NCI-H2029 treated with DMSO at 0.1 percent for 48 hours (cell line): ENCODE data around the gene DENND2C.
A peak's percentile ranks its signal among the peaks of the same experiment; 100 is the strongest.

Source experiments
- DNase-seq: peaks from one replicate; lab custom pipeline; 2025; lab: John Stamatoyannopoulos, UW

Gene DENND2C

DNA sequence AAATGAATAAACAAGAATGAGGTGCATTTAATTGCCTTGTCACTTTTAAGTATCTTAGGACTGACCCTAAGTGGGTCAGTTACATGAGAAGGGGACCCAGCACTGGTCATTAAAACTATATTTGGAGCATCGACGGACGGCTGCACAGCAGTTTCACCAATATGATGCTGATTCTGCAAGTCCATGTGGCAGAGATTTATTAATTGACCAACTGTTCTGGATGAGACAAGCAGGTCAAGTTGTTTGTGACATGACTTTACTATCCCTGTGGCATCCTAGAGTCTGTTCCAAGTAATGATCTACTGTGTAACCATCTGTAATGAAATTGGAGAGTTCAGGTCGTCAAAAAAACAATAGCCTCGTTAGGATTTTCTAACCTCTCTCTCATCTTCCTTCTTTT, 16.0 kb upstream of the DENND2C start:
- DNase-seq: no peak

DNA sequence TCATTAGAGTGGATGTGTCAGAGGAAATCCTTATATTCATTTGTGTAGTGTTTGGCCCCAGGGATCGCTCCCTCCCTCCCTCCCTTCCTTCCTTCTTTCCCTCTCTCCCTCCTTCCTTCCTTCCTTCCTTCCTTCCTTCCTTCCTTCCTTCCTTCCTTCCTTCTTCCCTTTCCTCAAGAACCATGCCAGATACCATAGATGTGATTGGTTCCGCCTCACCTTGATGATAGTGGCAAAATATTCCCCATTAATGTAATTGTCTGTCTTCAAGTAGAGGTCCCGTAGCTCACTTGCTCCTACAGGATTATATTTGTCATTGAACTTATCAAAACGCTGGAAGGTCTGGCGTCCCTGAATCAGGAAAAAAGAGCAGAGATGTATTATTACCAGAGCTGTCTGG, 7.8 kb upstream of the DENND2C start:
- DNase-seq: no peak

DNA sequence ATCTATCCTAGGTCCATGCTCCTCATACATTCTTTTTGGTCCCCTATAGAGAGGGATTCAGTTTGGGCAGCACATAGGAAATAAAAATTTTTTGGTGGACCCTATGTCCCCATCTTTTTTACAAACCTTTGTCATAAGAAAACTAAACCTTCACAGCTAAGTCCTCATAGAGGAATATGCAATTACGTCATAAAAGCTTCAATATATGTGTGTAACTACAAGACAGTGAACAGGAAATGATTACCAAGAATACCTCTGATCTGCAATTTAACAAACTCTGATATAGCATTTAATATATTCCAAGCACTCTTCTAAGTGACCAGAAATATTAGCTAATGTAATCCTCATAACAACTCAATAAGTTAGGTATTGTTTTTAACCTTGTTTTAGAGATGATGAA, 6.3 kb upstream of the DENND2C start:
- DNase-seq: no peak

DNA sequence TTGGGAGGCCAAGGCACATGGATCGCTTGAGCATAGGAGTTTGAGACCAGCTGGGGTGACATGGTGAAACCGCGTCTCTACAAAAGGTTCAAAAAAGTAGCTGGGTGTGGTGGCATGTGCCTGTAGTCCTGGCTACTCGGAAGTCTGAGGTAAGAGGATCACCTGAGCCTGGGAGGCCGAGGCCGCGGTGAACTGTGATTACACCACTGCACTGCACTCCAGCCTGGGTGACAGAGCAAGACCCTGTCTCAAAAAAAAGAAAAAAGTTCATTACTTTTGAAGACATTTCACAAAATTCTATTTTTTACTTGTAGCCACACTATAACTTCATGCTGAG, 2.1 kb upstream of the DENND2C start:
- no peak for DNase-seq

DNA sequence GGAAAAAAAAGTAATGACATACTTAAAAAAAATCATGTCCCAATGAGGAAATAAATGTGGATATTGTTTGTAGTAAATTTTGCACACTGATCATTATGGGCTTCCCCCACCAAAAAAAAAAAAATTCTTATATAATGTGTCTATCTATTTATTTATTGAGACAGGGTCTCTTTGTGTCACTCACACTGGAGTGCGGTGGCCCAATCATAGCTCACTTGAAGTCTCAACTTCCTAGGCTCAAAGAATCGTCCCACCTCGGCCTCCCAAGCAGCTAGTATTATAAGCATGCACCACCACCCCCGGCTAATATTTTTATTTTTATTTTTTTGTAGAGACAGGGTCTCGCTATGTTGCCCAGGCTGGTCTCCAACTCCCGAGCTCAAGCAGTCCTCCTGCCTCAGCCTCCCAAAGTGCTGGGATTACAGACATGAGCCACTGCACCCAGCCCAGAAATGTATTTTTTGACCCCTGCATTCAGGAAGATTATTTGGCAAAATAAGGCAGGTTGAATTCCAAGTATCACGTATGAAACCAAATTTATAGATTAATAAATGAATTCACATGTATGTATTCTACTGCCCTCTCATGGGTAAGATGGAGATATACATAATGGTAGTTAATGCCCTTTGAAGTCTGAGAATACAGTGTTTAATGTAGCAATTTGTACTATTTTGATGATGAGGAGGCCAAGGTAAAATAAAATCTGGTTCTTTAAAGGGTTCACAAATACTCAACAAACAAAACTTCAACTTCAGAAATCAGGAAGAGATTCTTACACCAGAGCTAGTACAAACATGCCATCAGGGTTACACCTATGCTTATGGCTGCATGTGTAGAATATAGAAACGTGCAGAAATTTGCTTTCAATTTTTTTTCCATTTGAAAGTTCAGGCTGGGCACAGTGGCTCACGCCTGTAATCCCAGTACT, 1.4 kb upstream of the DENND2C start:
- no peak for DNase-seq

DNA sequence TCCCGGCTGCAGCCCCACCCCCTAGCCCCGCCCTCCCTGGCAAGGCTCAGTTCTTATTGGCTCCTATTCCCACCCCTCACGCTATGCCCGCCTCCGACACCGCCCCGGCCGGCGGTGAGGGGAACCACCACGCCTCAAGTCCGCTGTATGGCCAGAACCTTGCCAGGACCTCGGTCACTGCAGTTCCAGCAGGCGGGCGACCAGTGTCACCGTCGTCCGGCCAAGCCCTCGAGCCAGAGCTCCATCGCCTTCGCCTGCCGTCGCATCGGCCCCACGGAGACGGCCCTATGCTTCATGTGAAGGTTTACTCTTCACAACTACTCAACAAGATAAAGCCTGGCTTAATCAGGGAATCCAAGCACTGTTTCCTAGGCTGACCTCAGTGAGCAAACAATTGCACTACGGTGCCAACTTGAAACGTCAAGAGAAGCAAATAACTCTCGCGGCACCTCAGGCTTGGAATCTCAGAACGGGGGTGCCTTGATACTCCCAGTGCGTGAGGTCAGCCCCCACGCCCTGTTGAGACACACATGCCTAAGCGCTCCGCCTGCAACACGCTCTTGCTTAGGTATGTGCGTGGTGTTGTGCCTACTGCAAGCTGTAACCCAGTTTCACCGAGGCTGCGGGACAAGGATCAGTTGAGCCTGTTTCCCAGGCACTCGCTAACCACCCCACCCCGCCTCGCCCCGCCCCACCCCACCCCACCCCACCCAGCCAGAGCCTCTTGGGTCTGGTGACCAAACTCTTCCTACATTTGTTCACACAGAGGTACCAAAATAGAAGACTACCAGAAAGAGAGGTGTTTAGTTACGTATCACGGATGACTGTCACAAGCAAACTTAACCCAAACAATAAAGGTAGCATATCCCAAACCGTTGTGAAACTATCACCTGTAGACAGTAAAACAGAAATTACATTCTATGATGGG, 498 bp upstream of the DENND2C start:
- DNase-seq: peak; percentile 20

DNA sequence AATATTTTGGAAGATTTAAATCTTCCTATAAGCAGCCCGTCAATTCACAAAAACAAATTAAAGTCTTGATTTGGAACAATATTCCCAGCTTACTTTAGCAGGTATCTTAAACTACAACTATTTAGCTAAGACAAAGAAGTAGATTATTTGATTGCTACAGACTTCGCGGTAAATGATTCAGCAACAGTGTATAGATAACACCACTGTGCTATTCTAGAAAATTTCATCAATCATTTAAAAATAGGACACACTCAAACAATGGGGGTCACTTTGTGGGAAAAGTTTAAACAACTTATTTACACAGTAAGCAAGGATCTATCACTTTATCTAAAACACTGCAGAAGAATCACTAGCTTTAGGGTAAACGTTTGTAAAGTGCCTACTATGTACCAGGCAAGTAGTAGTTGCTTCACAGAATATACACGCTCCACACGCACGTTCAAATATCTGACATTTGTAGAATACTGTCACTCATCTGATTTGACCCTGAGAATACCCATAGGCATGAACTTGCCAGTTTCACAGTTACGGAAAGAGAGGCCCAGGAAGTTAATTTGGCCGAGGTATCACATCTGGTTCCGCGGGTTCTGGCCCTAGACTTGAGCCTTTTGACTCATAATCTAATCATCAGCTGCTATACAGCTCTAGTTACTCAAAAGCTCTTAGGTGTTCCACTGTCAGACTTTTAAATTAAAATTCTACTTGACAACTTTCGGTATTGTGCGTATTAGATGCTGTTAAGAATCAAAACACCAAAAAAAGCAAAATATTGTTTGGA, 876 bp downstream of the DENND2C start:
- DNase-seq: no peak

DNA sequence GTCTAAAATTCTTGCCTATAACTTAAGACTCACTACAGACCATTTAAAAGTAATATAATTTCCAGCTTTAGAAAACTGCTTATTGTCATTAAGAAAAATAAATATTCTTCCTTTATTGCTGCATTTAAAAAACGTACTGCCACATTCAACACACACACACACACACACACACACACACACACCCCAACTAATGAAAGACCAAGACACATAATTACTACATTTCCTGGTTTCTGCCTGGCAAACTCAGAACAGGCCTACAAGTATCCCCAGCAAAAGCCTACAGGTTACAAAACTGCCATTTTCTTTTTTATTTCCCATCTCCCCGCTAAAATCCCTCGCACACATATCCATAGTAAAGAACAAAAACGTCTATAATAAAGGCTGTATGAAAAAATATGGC, 1.5 kb downstream of the DENND2C start:
- DNase-seq: no peak

DNA sequence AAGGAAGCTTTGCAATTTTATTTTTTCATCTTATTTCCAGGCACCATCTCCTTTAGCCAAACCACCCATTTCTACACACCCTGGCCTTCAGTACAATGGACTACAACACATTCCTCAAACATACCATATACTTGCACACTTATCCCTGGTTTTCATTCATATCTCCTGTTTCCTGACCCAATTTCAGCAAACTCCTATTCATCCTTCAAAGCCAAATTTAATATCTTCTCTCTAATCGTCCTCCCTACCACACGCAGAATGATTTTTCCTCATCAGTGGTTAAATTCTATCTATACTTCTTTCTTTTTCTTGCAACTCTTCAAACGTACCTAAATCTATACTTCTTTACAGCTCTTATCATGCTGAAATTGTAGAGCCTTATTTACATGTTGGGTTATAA, 2.9 kb downstream of the DENND2C start:
- no peak for DNase-seq

DNA sequence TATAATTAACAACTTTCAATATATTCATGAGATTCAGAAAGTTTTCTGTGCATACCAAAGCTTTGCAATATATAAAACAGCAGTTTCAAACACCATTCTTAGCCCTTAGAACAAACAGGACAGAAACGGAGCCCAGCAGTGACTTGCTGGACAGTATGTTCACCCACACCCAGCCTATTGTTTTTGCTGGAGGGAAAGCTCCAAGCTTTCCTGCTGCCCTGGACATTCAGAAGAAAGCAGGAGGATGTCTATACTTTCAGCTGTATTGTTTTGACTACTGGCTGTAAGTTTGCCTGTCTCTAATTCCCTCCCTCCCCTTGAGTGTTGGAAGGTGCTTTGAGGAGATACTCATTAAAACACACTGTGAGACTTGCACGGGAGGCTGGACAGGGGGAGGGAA, 9.6 kb downstream of the DENND2C start:
- no peak for DNase-seq

DNA sequence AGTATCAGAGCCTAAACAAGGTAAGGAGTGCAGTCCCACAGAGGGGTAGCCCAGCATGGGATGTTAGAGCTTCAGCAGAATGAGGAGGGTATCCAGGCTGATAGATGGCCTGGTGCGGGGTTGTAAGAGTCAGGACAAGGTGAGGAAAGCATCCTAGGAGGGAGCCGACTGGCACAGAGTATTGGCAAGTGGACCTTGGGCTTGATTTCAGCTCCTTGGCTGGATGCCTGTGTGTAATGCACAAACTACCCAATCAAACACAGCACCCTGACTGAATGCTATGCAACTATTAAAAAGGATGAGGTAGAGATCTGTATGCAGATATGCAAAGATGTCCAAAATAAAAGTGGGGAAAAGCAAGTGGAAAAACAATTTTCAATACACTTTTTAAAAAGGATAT, 18.0 kb downstream of the DENND2C start:
- DNase-seq: no peak

DNA sequence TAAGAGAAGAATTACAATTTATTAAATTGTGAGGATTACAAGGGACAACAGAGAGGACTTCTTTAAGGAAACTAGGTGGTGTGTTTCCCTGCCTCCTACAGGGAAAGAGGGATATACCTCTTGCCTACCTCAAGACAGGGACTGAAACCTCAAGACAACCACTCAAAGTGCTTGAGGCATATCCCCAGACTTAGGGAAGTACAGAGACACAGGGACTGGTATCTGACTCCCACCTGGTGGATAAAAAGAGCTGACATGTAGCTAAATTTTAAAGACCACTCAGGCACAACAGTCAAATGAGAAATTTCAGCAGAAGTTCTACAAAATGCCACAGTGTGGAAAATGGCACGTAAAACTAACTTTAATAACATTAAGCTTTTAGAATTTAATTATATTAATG, 21.3 kb downstream of the DENND2C start:
- no peak for DNase-seq

DNA sequence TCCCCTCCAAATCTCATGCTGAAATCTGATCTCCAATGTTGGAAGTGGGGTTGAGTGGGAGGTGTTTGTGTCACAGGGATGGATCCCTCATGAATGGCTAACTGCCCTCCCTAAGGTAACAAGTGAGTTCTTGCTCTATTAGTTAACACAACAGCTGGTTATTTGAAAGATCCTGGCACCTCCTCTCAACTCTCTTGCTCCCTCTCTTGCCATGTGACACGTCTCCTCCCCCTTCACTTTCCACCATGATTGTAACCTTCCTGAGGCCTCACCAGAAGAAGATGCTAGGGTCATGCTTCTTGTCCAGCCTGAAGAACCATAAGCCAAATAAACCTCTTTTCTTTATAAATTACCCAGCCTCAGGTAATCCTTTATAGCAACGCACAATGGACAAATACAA, 28.5 kb downstream of the DENND2C start:
- DNase-seq: no peak

DNA sequence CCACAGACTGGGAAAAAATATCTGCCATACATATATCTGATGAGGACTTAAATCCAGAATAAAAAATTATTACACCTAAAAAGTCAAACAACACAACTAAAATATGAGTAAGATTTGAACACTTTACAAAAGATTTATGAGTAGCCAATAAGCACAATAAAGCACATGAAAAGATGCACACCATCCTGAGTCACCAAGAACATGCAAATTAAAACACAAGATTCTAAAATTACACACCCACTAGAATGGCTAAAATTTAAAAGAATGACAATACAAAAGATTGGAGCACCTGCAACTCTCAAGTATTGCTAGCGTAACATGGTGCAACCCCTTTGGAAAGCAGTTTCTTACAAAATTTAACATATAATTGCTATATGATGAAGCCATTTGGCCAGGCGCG, 30.9 kb downstream of the DENND2C start:
- no peak for DNase-seq

DNA sequence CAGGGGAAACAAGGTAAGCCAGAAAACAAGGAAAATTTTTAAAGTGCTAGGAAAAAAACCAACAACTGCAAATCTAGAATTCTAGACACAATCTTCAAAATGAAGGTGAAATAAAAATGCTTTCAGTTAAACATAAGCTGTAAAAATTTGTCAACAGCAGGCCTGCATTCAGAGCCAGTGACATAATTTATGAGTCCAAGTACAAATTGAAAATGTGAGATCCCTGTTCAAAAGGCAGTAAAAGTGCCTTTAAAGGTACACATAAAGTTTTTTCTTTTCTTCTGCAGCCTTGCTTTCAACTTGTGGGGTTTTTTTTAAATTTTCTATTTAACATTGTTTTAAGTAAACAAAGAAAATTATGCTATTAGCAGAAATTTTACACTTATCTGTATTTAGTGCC, 37.4 kb downstream of the DENND2C start:
- DNase-seq: no peak

DNA sequence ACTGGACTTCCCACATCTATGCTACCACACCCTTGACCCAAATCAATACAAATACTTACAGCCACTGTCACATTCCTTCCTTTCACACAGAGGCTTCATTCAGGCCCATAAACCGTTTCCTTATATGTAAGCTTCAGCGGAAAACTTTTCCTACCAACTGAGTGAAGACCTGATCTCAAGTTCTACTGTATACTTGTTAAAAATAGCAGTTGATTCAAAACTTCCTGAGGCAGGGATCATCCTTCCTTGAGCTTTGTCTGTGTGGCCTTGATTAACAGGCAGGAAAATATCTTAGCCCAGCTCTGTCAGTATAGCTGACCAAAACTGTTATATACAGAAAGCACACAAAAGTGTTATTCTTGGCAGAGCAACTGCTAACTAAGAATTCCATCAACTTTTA, 42.7 kb downstream of the DENND2C start:
- DNase-seq: no peak

DNA sequence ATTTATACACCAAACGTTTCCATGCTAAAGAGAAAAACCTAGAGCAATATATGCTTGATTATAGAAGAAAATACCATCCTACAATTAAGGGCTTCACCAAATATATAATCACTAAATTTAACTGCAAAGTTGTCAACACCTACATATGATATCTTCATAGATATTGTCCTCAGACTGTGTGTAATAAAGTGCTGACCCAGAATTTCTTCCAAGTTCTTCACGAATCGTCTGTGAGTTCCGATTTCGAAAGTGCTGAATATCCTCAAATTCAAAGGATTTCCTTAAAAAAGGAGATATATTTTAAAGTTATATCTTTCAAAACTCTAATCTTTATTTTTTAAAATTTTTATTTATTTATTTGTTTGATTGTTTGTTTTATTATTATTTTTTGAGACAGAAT, 46.5 kb downstream of the DENND2C start:
- no peak for DNase-seq

DNA sequence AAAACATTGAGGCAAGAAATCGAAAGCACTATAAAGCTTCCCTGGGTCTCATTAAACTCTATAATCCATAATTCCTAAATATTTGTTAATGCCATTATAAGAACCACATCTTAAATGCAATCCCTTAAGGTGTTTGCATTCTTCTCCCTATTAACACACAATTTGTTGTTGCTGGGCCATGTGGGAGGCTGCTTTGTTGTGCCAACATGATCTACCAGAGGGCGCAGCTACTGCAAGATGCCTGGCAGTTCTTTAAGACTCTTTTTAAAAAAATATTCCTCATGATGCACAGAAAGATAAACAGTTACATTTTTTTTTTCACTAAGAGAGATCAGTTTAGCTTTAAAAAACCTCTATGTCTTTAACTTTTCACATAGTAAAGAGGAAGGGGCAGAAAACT, 49.4 kb downstream of the DENND2C start:
- no peak for DNase-seq

DNA sequence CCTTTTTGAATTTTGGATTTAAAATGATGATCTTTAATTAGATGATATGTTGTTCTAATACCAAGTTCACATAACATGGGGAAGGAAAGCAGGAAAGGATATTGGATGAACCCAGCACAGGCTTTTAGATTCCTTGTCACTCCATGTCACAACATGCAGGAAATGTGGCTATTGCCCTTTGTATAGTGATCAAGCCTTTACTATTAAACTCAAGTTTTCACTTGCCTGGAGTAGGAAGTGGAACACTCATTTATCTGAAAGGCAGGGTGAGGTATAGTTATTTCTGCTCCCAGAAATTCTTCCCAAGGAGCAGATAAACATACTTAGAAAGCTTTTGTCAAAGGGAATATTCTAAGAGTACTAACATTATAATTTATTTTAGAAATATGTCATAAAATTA, 51.2 kb downstream of the DENND2C start:
- no peak for DNase-seq

DNA sequence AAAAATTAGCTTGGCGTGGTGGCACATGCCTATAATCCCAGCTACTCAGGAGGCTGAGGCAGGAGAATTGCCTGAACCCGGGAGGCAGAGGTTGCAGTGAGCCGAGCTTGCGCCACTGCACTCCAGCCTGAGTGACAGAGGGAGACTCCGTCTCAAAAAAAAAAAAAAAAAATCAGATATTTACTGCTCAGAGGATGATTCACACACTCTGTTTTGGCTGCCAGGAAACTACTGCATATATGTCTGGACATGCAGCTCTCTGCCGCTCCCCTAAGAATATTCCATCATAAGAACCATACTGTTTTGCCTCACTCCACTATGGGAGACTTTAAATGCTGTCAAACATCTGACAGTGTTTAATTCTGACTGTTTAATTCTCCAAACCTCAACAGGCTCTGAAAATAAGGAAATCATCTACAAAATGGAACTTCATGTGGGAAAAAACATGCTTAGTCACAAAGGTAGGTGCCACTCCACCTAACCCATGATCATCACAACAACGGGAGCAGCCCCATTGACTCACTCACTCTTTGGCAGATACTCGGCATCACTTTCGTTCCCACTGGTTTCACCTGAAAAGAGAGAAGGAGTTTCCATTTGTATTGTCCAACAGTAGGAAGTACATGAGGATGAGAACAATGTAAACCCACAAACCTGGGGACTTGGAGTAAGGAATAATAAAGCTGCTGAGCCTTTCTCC, 59.2 kb downstream of the DENND2C start:
- no peak for DNase-seq

DNA sequence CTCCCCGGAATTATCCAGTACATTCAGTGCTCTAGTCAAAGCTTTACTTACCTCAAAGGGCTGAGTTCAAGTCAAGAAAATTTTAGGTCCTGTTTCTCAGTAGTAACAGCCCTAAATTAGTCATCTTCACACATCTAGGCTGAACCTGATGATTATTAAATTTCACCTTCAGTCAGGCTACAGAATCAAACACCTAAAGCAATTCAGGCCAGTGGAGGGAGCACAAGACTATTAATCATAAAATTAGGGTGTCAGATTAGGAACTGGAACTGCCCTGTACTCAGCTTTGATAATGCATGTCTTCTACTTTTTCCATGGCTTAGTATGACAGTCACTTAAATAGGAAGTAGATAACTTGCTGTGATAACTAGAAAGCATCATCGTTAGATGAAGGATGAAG, 60.0 kb downstream of the DENND2C start:
- no peak for DNase-seq

DNA sequence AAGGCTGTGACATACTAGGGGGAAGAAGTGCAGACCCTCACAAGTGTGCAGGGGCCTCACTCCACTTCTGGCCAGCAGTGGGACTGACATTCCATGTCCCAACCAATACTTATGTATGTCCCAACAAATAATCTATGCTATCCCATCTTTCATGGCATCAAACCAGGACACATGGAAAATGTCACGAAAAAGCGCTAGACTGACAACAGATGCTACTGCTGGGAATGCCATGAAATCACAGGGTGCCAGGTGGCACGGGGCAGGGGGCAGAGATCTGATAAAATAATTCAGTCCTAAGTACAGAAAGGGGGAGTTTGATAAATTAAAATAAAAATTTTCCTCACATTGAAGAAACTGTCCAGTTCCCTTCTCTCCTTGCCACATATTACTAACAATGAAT, 60.8 kb downstream of the DENND2C start:
- no peak for DNase-seq
